ENCODE results near the gene SFPQ.
"Not testable (repeated sequence)": the region's sequence is repeated elsewhere in the genome, so short reads cannot be mapped to it uniquely, and the experiment has no call there.

Gene SFPQ
- total RNA-seq, result 503 to 1,202 reads per million in 2 donors

- DNase-seq, result peak; percentile 93
These were observed at the start of gene SFPQ for GRCh38 chr1:35192853-35193664. SFPQ (minus strand) TSS chr1:35193145; CDS start chr1:35193049, 96 bp downstream.

GRCh38 chr1:35236772-35237171 is 43.8 kb upstream of the SFPQ start:
- DNase-seq, result not testable (repeated sequence)

- no peak for DNase-seq
These were observed 38.3 kb upstream of the SFPQ start for GRCh38 chr1:35231287-35231686.

- no peak for DNase-seq
These were observed 36.8 kb upstream of the SFPQ start for GRCh38 chr1:35229587-35230360.

GRCh38 chr1:35226546-35226945 is 33.6 kb upstream of the SFPQ start:
- DNase-seq, result no peak

GRCh38 chr1:35223084-35223630 is 30.2 kb upstream of the SFPQ start:
- DNase-seq, result no peak

- no peak for DNase-seq
These were observed 29.6 kb upstream of the SFPQ start for GRCh38 chr1:35222322-35223083.

GRCh38 chr1:35220976-35221375 is 28.0 kb upstream of the SFPQ start:
- no peak for DNase-seq

- DNase-seq, result no peak
These were observed 22.4 kb upstream of the SFPQ start for GRCh38 chr1:35215346-35215745.

- no peak for DNase-seq
These were observed 18.1 kb upstream of the SFPQ start for GRCh38 chr1:35211120-35211414.

GRCh38 chr1:35210321-35211119 is 17.6 kb upstream of the SFPQ start:
- no peak for DNase-seq

GRCh38 chr1:35203295-35203694 is 10.3 kb upstream of the SFPQ start:
- no peak for DNase-seq

- peak; percentile 43 for DNase-seq
These were observed 9.2 kb upstream of the SFPQ start for GRCh38 chr1:35202048-35202719.

GRCh38 chr1:35201631-35202030 is 8.7 kb upstream of the SFPQ start:
- no peak for DNase-seq

- peak; percentile 85 for DNase-seq
These were observed 691 bp downstream of the SFPQ start for GRCh38 chr1:35192056-35192852.

GRCh38 chr1:35191429-35192055 is 1.4 kb downstream of the SFPQ start:
- no peak for DNase-seq

- DNase-seq, result no peak
These were observed 2.2 kb downstream of the SFPQ start for GRCh38 chr1:35190784-35191183.

GRCh38 chr1:35188578-35189392 is 4.2 kb downstream of the SFPQ start:
- no peak for DNase-seq

- no peak for DNase-seq
These were observed 5.1 kb downstream of the SFPQ start for GRCh38 chr1:35187816-35188342.

Measured in T-helper 9 cell (primary cell).